ENCODE measurements around the gene ADAMTS2.

DNA sequence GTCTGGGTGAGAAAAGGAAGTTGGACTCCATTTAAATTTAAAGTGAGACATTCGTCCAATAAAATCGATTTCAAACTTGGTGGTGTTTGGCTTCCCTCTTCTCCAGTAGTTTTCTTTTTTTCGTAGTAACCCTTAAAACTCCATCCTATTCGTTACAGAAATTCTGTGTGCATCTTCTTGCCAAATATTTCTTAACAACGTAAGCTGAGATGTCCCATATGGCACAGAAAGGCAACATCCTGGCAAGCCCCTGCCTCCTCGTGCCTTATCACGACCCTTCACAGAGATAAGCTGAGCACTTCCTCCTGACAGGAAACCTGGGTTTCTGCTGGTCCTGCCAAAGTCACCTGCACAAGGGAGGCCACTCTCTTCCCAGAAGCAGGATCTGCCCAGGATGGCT is 11.8 kb upstream of the ADAMTS2 start:
- TF ChIP-seq, protein P1, sequence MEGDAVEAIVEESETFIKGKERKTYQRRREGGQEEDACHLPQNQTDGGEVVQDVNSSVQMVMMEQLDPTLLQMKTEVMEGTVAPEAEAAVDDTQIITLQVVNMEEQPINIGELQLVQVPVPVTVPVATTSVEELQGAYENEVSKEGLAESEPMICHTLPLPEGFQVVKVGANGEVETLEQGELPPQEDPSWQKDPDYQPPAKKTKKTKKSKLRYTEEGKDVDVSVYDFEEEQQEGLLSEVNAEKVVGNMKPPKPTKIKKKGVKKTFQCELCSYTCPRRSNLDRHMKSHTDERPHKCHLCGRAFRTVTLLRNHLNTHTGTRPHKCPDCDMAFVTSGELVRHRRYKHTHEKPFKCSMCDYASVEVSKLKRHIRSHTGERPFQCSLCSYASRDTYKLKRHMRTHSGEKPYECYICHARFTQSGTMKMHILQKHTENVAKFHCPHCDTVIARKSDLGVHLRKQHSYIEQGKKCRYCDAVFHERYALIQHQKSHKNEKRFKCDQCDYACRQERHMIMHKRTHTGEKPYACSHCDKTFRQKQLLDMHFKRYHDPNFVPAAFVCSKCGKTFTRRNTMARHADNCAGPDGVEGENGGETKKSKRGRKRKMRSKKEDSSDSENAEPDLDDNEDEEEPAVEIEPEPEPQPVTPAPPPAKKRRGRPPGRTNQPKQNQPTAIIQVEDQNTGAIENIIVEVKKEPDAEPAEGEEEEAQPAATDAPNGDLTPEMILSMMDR (IDR thresholded peaks at IDR 0.05; ENCODE audit: extremely low read depth in 1 of 2, insufficient read depth in 1 of 2, low read depth in 1 of 2, low read length in 2 of 2): no peak
- no peak for TF ChIP-seq EZH2 (IDR thresholded peaks at IDR 0.05; ENCODE audit: borderline replicate concordance, low read depth, low read length, severe bottlenecking)
- no peak for TF ChIP-seq FOS (IDR thresholded peaks at IDR 0.05; ENCODE audit: borderline replicate concordance, insufficient read depth, low read length)
- no peak for TF ChIP-seq MYC (IDR thresholded peaks at IDR 0.05; ENCODE audit: low read depth, low read length)
- TF ChIP-seq POLR2A (IDR thresholded peaks at IDR 0.05; ENCODE audit: low read depth, low read length): no peak
- no peak for TF ChIP-seq POLR2AphosphoS5 (IDR thresholded peaks at IDR 0.05; ENCODE audit: insufficient read depth, low read depth, low read length)
- TF ChIP-seq MAX (IDR thresholded peaks at IDR 0.05; ENCODE audit: insufficient read depth, insufficient read length): no peak
